Sigmoid colon (tissue), 7 donors: ENCODE measurements around the gene BCAS1. TPM values are rescaled to one million over a fixed set of nuclear protein-coding genes. Genes with fewer than 3 reads are reported as not detected.

Source experiments
- DNase-seq: peaks from one replicate; pipeline ENCODE4 v3.0.0-alpha.2; 2019
- H3K27ac ChIP-seq, 4 donors: fragments of 200-600 bp; sonication (generic); one replicate each; pipeline ENCODE4 v1.5.1; 2016 to 2019; ENCODE audit warnings: mild to moderate bottlenecking in 1 of 4
- H3K27me3 ChIP-seq, 3 donors: fragments of 200-600 bp; sonication (generic); one replicate each; pipeline ENCODE4 v1.5.1; 2019; ENCODE audit warnings: mild to moderate bottlenecking in 1 of 3
- H3K36me3 ChIP-seq, 4 donors: fragments of 200-600 bp; sonication (generic); one replicate each; pipeline ENCODE4 v1.5.1; 2016 to 2019
- H3K4me1 ChIP-seq, 4 donors: fragments of 200-600 bp; sonication (generic); one replicate each; pipeline ENCODE4 v1.5.1; 2017 to 2019
- H3K4me3 ChIP-seq, 4 donors: fragments of 200-600 bp; sonication (generic); one replicate each; pipeline ENCODE4 v1.5.1; 2017 to 2019; ENCODE audit warnings: mild to moderate bottlenecking in 2 of 4, moderate library complexity in 1 of 4
- H3K9me3 ChIP-seq, 4 donors: fragments of 200-600 bp in 3 of 4; sonication (generic) in 3 of 4; one replicate each; pipeline versions ENCODE4 v1.5.1 to v1.6.1; 2013 to 2019
- CTCF ChIP-seq, 4 experiments: fragments of 450-650 bp in 3 of 4; fragments of 200-600 bp in 1 of 4; IDR thresholded peaks; one replicate each; pipeline ENCODE4 v1.5.1; 2016 to 2019; ENCODE audit warnings: antibody characterized with exemption in 4 of 4, mild to moderate bottlenecking in 3 of 4, moderate library complexity in 2 of 4
- EP300 ChIP-seq, 4 donors: sonication (generic); formaldehyde crosslinking; IDR thresholded peaks; one replicate each; pipeline ENCODE4 v1.6.1; 2017; ENCODE audit warnings: antibody characterized with exemption in 4 of 4
- POLR2A ChIP-seq, 2 donors: fragments of 450-650 bp; IDR thresholded peaks; one replicate each; pipeline ENCODE4 v1.6.1; 2016; ENCODE audit warnings: antibody characterized with exemption in 2 of 2, mild to moderate bottlenecking in 2 of 2, moderate library complexity in 2 of 2
- POLR2AphosphoS5 ChIP-seq, 4 donors: sonication (generic); formaldehyde crosslinking; IDR thresholded peaks; one replicate each; pipeline ENCODE4 v1.6.1; 2017; ENCODE audit warnings: antibody characterized with exemption in 4 of 4
- WGBS, 2 donors: extraction: QIAGEN DNeasy Blood & Tissue Kit; methylation state at CpG; one replicate each; pipeline ENCODE4 v1.1.7; 2013; 5-methylcytosine and 5-hydroxymethylcytosine counted together
- intact Hi-C: fragments of 100-400 bp; cut with DNase I; formaldehyde crosslinking; loops from one replicate; pipeline ENCODE4 v1.15.1; 2023
- polyA plus RNA-seq, 3 donors: library from polyadenylated mRNA; stranded (reverse); fragments of 200-250 nt; gene quantifications; one replicate each; pipeline ENCODE4 v1.2.3, GENCODE V29; 2013
- total RNA-seq, 4 donors: library from RNA; depleted of rRNA; stranded (reverse); fragments of >200 nt; gene quantifications; one replicate each; pipeline ENCODE4 v1.1.0, GENCODE V29; 2016
- donor health status: healthy with polysubstance abuse.
- donor health status: Bipolar disorder and iron deficiency.
- donor health status: healthy.

The BCAS1 gene
- total and polyA plus RNA-seq, 7 donors: 0.71 to 198 (median 35.4) TPM; not detected in 2

DNA sequence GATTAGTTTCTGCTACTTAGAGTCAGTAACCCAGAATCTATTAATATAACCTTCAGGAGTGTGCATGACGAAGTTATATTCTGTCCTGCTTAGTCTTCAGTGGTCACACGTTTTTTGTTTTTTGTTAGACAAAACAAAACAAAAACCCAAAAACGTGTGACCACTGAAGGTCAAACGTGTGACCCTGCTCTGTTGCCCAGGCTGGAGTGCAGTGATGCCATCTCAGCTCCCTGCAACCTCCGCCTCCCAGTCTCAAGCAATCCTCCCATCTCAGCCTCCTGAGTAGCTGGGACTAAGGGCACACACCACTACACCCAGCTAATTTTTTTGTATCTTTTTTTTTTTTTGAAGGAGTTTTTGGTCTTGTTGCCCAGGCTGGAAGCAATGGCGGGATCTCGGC, 142.4 kb downstream of the BCAS1 start:
- 86 to 87% methylated on average over 7 of the region's 7 CpGs for WGBS, 2 donors
- intact Hi-C loops: no loop called here

DNA sequence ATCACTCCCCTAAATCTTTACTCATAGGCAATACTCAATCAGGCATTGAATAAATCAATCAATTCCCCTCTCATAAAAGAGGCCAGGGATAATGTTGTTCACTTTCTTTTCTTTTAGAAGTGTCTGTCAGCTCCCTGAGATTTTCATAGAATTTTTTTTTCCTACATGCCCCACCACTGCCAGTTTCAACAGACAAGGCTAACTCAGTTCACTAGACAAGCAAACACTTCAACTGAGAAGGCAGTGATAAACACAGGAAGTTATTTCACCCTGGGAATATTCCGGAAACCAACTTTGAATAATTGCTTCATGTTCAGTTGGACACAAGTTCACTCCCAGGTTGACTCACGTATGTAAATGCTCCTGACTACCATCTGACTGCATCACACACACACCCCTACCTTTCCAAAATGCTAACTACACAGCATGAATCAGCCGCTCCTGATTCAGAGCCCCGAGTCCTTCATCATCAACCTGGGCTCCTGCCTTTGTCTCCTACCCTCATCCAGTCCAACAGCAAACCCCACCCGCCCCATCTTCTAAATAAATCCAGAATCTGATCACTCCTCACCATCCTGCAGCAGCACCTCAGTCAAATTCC, 143.9 kb downstream of the BCAS1 start:
- no peak overlapping the region for H3K27ac ChIP-seq
- H3K4me1 ChIP-seq: peaks cover 0 to 9% (median 3%) of the 10 kb centered on the region in 4 donors
- no peak overlapping the region for H3K4me3 ChIP-seq
- intact Hi-C loops: no loop called here
- 37 to 40% methylated on average over 5 of the region's 5 CpGs for whole genome bisulfite sequencing, 2 donors
- TF ChIP-seq POLR2A (IDR thresholded peaks at IDR 0.05): no peak
- peak in 1 of 4 donors; percentile 25 for TF ChIP-seq POLR2AphosphoS5 (IDR thresholded peaks at IDR 0.05)
- DNase-seq: no peak
- no peaks in the 10 kb centered on the region for H3K36me3 ChIP-seq
- H3K27me3 ChIP-seq: no peaks in the 10 kb centered on the region
- H3K9me3 ChIP-seq: no peaks in the 10 kb centered on the region

More for the DNA sequence above, 142.4 kb downstream of the BCAS1 start:
- no peaks in the 10 kb centered on the region for H3K27me3 ChIP-seq
- no peak for DNase-seq
- H3K9me3 ChIP-seq: no peaks in the 10 kb centered on the region
- TF ChIP-seq CTCF (IDR thresholded peaks at IDR 0.05) (no peak), EP300 (IDR thresholded peaks at IDR 0.05) (no peak), POLR2AphosphoS5 (IDR thresholded peaks at IDR 0.05) (no peak), POLR2A (IDR thresholded peaks at IDR 0.05) (no peak)
- no peaks in the 10 kb centered on the region for H3K36me3 ChIP-seq
- peaks cover 0 to 8% (median 2%) of the 10 kb centered on the region in 4 donors for H3K4me1 ChIP-seq
- no peak overlapping the region for H3K4me3 ChIP-seq
- no peak overlapping the region for H3K27ac ChIP-seq

DNA sequence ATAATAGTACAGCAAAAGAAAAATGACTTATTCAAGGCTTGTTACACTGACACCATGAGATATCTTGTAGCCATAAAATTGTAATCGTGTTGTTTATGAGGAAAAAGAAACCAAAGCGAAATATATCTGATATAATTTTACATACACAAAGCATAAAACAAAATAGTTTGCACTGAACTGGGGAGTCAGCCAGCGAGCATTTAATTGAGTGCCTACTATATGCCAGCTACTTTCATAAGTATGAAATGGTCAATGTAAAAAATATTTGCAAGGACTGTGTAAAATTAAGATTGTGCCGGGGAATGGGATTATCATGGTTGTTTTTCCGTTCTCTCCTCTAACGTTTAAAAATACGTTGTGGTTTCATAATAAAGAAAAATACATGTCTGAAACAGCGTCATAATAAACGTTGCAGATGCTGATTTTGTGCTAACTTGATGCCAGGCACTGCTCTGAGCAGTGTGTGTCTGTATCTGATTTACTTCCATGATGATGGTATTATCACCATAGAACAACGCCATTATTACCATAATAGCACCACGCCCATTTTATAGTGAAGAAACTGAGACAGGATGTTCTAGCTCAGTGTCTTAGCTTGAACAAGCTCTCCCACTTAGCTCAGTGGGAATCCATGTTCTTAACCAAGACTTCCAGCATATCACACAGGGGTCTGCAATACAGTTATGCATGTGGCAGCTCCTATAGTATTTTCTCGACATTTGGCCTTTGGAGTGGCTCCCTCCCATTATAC, 144.6 kb downstream of the BCAS1 start:
- intact Hi-C loops: no loop called here

GRCh38 chr20:53923566-53924369, 146.6 kb downstream of the BCAS1 start:
- Histone ChIP-seq H3K36me3 (no peaks in the 10 kb centered on the region), H3K4me3 (no peak overlapping the region), H3K9me3 (no peaks in the 10 kb centered on the region), H3K4me1 (peaks cover 0 to 9% (median 3%) of the 10 kb centered on the region in 4 donors), H3K27me3 (no peaks in the 10 kb centered on the region), H3K27ac (peak overlapping the region in 3 of 4 donors; percentile 32 to 49 (median 36))
- intact Hi-C loops: no loop called here
- 81 to 84% methylated on average over 7 of the region's 7 CpGs for WGBS, 2 donors
- DNase-seq: no peak
- TF ChIP-seq POLR2A (IDR thresholded peaks at IDR 0.05): peak in 1 of 2 donors; percentile 3
- TF ChIP-seq POLR2AphosphoS5 (IDR thresholded peaks at IDR 0.05): no peak
- no peak for TF ChIP-seq EP300 (IDR thresholded peaks at IDR 0.05)
- TF ChIP-seq CTCF (IDR thresholded peaks at IDR 0.05): no peak

More for the DNA sequence above, 144.6 kb downstream of the BCAS1 start:
- DNase-seq: no peak
- Histone ChIP-seq H3K27me3 (no peaks in the 10 kb centered on the region), H3K9me3 (no peaks in the 10 kb centered on the region), H3K4me1 (peaks cover 0 to 9% (median 3%) of the 10 kb centered on the region in 4 donors), H3K36me3 (no peaks in the 10 kb centered on the region), H3K4me3 (no peak overlapping the region), H3K27ac (no peak overlapping the region)
- no peak for TF ChIP-seq EP300 (IDR thresholded peaks at IDR 0.05)
- no peak for TF ChIP-seq POLR2AphosphoS5 (IDR thresholded peaks at IDR 0.05)
- no peak for TF ChIP-seq CTCF (IDR thresholded peaks at IDR 0.05)
- TF ChIP-seq POLR2A (IDR thresholded peaks at IDR 0.05): no peak
- 78 to 84% methylated on average over 12 of the region's 12 CpGs for WGBS, 2 donors

DNA sequence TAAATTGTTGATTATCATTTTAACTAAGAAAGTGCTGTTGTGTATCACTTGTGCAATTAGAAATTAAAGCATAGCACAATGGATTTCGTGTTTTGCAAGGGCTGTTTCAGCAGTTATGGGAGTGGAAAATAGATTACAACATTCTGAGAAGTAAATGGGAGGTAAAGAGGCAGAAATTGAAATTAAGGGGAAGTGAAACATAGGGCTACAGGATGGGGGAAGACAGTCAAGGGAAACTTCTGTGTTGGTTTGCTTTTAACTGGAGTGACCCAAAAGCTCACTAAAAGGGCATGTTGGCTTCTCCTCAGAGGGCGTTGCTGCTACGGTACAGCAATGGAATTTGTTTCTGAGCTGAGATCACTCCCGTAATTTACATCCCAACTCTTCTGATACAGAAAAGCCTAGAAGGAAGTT, 147.5 kb downstream of the BCAS1 start:
- intact Hi-C loops: no loop called here
- Histone ChIP-seq H3K4me1 (peaks cover 0 to 11% (median 5%) of the 10 kb centered on the region in 4 donors), H3K27me3 (no peaks in the 10 kb centered on the region)

More for the DNA sequence above, 147.5 kb downstream of the BCAS1 start:
- Histone ChIP-seq H3K9me3 (no peaks in the 10 kb centered on the region), H3K36me3 (no peaks in the 10 kb centered on the region), H3K27ac (peak overlapping the region in 3 of 4 donors; percentile 36 to 62 (median 49)), H3K4me3 (no peak overlapping the region)
- 17 to 31% methylated on average over 4 of the region's 4 CpGs for WGBS, 2 donors
- peak in 3 of 4 donors; percentile 9 to 18 (median 15) for TF ChIP-seq POLR2AphosphoS5 (IDR thresholded peaks at IDR 0.05)
- TF ChIP-seq POLR2A (IDR thresholded peaks at IDR 0.05): no peak
- TF ChIP-seq EP300 (IDR thresholded peaks at IDR 0.05): no peak
- DNase-seq: no peak
